Panc1 (cell line): ENCODE measurements around the gene SLC25A27. TPM values are rescaled to one million over a fixed set of nuclear protein-coding genes. Genes with fewer than 3 reads are reported as not detected.

Experiments
- ATAC-seq: fragments of 200-7000 bp; cut with Tn5 transposase; 2 replicates; pipeline ENCODE4 v1.9.1; 2020; ENCODE audit warnings: mild to moderate bottlenecking, moderate library complexity
- BruUV-seq: library from RNA; stranded (reverse); fragments of 400-500 nt; replicated peaks from 2 replicates; lab custom pipeline; 2021; lab: Mats Ljungman, UMichigan
- CTCF ChIA-PET: fragments of 300-600 bp; sonication (Branson Sonifier 250); formaldehyde crosslinking; loops from one replicate; lab custom pipeline; 2022; ENCODE audit warnings: antibody characterized with exemption; lab: Charles Lee
- POLR2A ChIA-PET: fragments of 300-600 bp; sonication (Branson Sonifier 250); formaldehyde crosslinking; loops from one replicate; lab custom pipeline; 2022; ENCODE audit warnings: antibody characterized with exemption; lab: Charles Lee
- DNase-seq: peaks from one replicate; pipeline ENCODE4 v3.0.0-alpha.2; 2010; ENCODE audit warnings: low read depth, low spot score
- H3K27ac ChIP-seq: 2 replicates; pipeline ENCODE4 v1.5.1; 2011; ENCODE audit warnings: mild to moderate bottlenecking, low read length, inconsistent platforms
- H3K27me3 ChIP-seq: fragments of 200-500 bp; sonication (Bioruptor generic); 2 replicates; pipeline ENCODE4 v1.6.0; 2014; ENCODE audit warnings: low read length, inconsistent platforms; ENCODE audit not compliant: control insufficient read depth, insufficient read depth
- H3K36me3 ChIP-seq: fragments of 200-500 bp; sonication (Bioruptor generic); 2 replicates; pipeline ENCODE4 v1.5.1; 2014; ENCODE audit warnings: inconsistent platforms, mild to moderate bottlenecking, low read length, moderate library complexity; ENCODE audit not compliant: control insufficient read depth, insufficient read depth
- H3K4me1 ChIP-seq: 2 replicates; pipeline ENCODE4 v1.5.1; 2011; ENCODE audit warnings: inconsistent platforms, mild to moderate bottlenecking, low read length, moderate library complexity; ENCODE audit not compliant: control insufficient read depth, insufficient read depth
- H3K4me3 ChIP-seq, 2 experiments: 2 replicates each; pipeline ENCODE4 v1.5.1; 2011 to 2012; ENCODE audit warnings: low read depth in 2 of 2, low read length in 2 of 2, mild to moderate bottlenecking in 2 of 2, inconsistent platforms in 1 of 2, moderate library complexity in 1 of 2
- H3K9me3 ChIP-seq: fragments of 200-500 bp; sonication (Bioruptor generic); 2 replicates; pipeline ENCODE4 v1.5.1; 2014; ENCODE audit warnings: low read depth, mild to moderate bottlenecking, inconsistent platforms, low read length, moderate library complexity; ENCODE audit not compliant: control insufficient read depth, insufficient read depth
- POLR2AphosphoS5 ChIP-seq: IDR thresholded peaks from 2 replicates; pipeline ENCODE4 v1.6.1; 2012; ENCODE audit warnings: mild to moderate bottlenecking, low read depth, low read length, moderate library complexity
- SIN3A ChIP-seq: IDR thresholded peaks from 2 replicates; pipeline ENCODE4 v1.6.1; 2012; ENCODE audit warnings: low read depth, mild to moderate bottlenecking, low read length, moderate library complexity, borderline replicate concordance; ENCODE audit not compliant: insufficient read depth
- TCF7L2 ChIP-seq: IDR thresholded peaks from 2 replicates; pipeline ENCODE4 v1.6.1; 2011; ENCODE audit warnings: mild to moderate bottlenecking, low read depth, low read length, inconsistent platforms
- in situ Hi-C: cut with HindIII; loops from 2 replicates; pipeline ENCODE4 v1.10.0; 2016; ENCODE audit warnings: low sequenced_read_pairs, low pct_unique_long_range_greater_than_20kb
- intact Hi-C: fragments of 100-400 bp; cut with micrococcal nuclease; formaldehyde crosslinking; loops from one replicate; pipeline ENCODE4 v1.10.0; 2022; ENCODE audit not compliant: unreplicated experiment
- total RNA-seq: library from RNA; stranded (reverse); gene quantifications from one replicate; pipeline ENCODE4 v1.2.1, GENCODE V29; 2021; ENCODE audit not compliant: unreplicated experiment
- TF ChIP-seq, protein P1 (sequence below): fragments of 450-650 bp; IDR thresholded peaks from 2 replicates; pipeline ENCODE4 v1.5.1; 2017; ENCODE audit warnings: mild to moderate bottlenecking
- TF ChIP-seq, protein P2 (sequence below), 2 experiments: IDR thresholded peaks; 2 replicates each; pipeline ENCODE4 v1.6.1; 2011 to 2012; ENCODE audit warnings: low read depth in 2 of 2, control low read depth in 1 of 2, low read length in 1 of 2, mild to moderate bottlenecking in 1 of 2, moderate library complexity in 1 of 2; ENCODE audit not compliant: insufficient read depth in 1 of 2

Gene SLC25A27
- total RNA-seq, 1 experiment from 2014 or later = 0.77 TPM

DNA sequence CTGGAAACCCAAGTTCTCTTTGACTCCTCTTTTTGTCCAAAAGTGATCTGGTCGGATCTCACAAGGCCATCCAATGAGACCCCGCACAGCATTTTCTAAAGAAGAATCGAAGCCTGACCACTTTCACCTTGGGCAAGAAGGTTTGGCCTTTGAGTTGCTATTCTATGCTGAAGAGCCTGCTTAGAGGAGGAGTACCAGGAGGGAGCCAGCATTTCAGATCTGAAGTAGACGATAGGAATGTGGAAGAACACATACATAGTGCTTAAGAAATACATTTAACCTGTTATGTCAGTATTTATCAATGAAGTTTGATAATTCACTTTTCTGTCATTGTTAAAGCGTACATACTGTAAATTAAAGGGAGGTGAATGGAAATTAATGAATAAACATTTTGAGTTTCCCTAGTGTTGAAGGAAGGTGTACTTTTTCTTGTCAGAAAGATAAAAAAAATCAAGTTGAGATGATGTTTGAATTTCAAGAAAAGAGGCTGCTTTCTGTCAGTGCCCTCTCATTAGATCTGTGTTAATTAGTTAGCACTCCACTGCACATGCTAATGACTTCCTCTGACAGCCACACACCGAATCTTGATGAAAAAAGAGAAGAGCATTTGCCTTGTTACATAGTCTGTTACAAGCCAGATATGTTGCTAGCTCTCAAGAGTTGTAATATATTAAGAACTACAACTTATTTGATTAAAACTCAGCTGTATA lies 24.0 kb downstream of the SLC25A27 start:
- POLR2A ChIA-PET = no interaction called here

DNA sequence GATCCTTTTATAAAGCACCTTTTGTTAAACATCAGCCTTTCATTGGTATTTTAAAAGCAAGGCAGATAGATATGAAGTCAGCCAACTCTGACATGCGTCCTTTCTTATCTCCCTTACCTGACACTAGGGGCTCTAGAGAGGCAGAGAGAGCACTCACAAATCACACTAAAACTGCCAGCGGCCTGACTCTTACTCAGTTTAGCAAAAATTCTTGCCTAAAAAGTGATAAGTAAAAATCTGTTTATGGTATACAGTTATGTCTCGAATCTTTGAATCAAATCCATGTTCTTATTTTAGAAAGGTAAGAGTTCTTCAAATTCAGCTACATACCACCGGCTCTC lies 24.5 kb downstream of the SLC25A27 start:
- H3K27me3 ChIP-seq = no peaks in the 10 kb centered on the region
- DNase-seq (no peak), ATAC-seq (no peak)
- no peak overlapping the region for H3K27ac ChIP-seq
- TF ChIP-seq, protein P1, sequence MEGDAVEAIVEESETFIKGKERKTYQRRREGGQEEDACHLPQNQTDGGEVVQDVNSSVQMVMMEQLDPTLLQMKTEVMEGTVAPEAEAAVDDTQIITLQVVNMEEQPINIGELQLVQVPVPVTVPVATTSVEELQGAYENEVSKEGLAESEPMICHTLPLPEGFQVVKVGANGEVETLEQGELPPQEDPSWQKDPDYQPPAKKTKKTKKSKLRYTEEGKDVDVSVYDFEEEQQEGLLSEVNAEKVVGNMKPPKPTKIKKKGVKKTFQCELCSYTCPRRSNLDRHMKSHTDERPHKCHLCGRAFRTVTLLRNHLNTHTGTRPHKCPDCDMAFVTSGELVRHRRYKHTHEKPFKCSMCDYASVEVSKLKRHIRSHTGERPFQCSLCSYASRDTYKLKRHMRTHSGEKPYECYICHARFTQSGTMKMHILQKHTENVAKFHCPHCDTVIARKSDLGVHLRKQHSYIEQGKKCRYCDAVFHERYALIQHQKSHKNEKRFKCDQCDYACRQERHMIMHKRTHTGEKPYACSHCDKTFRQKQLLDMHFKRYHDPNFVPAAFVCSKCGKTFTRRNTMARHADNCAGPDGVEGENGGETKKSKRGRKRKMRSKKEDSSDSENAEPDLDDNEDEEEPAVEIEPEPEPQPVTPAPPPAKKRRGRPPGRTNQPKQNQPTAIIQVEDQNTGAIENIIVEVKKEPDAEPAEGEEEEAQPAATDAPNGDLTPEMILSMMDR = peak; percentile 53; the same call in 1 of the 2 replicates
- no peak for TF ChIP-seq POLR2AphosphoS5
- intact Hi-C loops (no loop called here), in situ Hi-C loops (no loop called here)
- H3K4me3 ChIP-seq = no peak overlapping the region
- no TSS peak for BruUV-seq
- H3K9me3 ChIP-seq = no peaks in the 10 kb centered on the region
- no peaks in the 10 kb centered on the region for H3K36me3 ChIP-seq
- CTCF ChIA-PET = no interaction called here
- H3K4me1 ChIP-seq = no peaks in the 10 kb centered on the region
- POLR2A ChIA-PET = no interaction called here

More for the DNA sequence above, 24.0 kb downstream of the SLC25A27 start:
- no peak overlapping the region for H3K27ac ChIP-seq
- no peaks in the 10 kb centered on the region for H3K36me3 ChIP-seq
- no TSS peak for BruUV-seq
- intact Hi-C loops = no loop called here
- no peaks in the 10 kb centered on the region for H3K27me3 ChIP-seq
- ATAC-seq = no peak
- no peak for TF ChIP-seq SIN3A
- TF ChIP-seq, protein P1 = no peak
- TF ChIP-seq, protein P2, sequence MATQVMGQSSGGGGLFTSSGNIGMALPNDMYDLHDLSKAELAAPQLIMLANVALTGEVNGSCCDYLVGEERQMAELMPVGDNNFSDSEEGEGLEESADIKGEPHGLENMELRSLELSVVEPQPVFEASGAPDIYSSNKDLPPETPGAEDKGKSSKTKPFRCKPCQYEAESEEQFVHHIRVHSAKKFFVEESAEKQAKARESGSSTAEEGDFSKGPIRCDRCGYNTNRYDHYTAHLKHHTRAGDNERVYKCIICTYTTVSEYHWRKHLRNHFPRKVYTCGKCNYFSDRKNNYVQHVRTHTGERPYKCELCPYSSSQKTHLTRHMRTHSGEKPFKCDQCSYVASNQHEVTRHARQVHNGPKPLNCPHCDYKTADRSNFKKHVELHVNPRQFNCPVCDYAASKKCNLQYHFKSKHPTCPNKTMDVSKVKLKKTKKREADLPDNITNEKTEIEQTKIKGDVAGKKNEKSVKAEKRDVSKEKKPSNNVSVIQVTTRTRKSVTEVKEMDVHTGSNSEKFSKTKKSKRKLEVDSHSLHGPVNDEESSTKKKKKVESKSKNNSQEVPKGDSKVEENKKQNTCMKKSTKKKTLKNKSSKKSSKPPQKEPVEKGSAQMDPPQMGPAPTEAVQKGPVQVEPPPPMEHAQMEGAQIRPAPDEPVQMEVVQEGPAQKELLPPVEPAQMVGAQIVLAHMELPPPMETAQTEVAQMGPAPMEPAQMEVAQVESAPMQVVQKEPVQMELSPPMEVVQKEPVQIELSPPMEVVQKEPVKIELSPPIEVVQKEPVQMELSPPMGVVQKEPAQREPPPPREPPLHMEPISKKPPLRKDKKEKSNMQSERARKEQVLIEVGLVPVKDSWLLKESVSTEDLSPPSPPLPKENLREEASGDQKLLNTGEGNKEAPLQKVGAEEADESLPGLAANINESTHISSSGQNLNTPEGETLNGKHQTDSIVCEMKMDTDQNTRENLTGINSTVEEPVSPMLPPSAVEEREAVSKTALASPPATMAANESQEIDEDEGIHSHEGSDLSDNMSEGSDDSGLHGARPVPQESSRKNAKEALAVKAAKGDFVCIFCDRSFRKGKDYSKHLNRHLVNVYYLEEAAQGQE (IDR thresholded peaks at IDR 0.05; ENCODE audit: insufficient read depth in 1 of 2, low read depth in 2 of 2, low read length in 1 of 2) = no peak
- TF ChIP-seq POLR2AphosphoS5 = no peak
- TF ChIP-seq TCF7L2 = no peak
- no peaks in the 10 kb centered on the region for H3K9me3 ChIP-seq
- in situ Hi-C loops = no loop called here
- no peak for DNase-seq
- no peaks in the 10 kb centered on the region for H3K4me1 ChIP-seq
- CTCF ChIA-PET = no interaction called here
- no peak overlapping the region for H3K4me3 ChIP-seq
